Renal cortex interstitium (tissue), 11 donors: Measurements from ENCODE around the gene DIPK1A. TPM values are rescaled to one million over a fixed set of nuclear protein-coding genes. Genes with fewer than 3 reads are reported as not detected.
"Not testable (repeated sequence)": the region's sequence is repeated elsewhere in the genome, so short reads cannot be mapped to it uniquely, and the experiment has no call there.

Source experiments
- DNase-seq, 11 donors: peaks; one replicate each; pipeline ENCODE4 v3.0.0-alpha.2; 2013; ENCODE audit warnings: low read depth in 9 of 11, low spot score in 4 of 11; ENCODE audit errors: extremely low read depth in 1 of 11
- polyA plus RNA-seq, 3 donors: library from polyadenylated mRNA; unstranded; fragments of 120-200 nt; gene quantifications; one replicate each; pipeline ENCODE4 v1.2.1, GENCODE V29; 2013; ENCODE audit not compliant: insufficient read length in 3 of 3

Gene DIPK1A
- polyA plus RNA-seq, 3 donors = 7.5 to 9.4 (median 9.1) TPM

- no peak for DNase-seq
Observed at GRCh38 chr1:92990828-92991227, 29.6 kb upstream of the DIPK1A start.

DNA sequence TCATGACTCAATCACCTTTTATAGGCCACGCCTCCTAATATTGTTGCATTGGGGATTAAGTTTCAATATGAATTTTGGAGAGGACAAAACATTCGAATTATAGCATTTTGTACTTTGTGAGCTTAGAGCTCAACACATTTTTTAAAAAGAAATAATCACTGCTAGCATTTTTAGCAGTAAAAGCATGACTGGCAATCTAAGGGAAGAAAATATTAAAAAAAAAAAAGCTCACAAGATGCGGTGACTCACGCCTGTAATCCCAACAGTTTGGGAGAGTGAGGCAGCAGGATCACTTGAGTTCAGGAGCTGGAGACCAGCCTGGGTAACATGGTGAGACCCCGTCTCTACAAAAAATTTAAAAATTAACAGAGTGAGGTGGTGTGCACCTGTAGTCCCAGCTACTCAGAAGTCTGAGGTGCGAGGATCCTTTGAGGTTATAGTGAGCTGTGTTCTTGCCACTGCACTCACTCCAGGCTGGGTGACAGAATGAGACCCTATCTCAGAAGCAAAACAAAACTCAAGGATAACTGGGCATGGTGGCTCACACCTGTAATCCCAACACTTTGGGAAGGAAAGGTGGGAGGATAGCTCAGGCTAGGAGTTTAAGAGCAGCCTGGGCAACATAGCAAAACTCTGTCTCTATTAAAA is 28.8 kb upstream of the DIPK1A start:
- DNase-seq = no peak

DNA sequence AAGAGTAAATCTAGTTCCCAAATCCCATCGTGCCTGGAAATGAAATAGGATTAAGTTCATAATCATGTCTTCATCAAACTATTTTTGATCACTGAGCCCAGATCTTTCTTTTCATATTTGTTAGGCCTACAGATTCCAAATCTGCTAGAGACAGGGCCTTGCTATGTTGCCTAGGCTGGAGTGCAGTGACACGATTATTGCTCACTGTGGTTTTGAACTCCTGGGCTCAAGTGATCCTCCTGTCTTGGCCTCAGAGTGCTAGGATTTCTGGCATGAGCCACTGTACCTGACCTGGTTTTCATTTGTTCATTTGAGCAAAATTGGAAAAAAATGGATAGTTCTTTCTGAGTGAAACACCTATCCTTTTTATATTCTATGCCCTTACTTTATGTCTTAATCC is 28.0 kb upstream of the DIPK1A start:
- DNase-seq = no peak

DNA sequence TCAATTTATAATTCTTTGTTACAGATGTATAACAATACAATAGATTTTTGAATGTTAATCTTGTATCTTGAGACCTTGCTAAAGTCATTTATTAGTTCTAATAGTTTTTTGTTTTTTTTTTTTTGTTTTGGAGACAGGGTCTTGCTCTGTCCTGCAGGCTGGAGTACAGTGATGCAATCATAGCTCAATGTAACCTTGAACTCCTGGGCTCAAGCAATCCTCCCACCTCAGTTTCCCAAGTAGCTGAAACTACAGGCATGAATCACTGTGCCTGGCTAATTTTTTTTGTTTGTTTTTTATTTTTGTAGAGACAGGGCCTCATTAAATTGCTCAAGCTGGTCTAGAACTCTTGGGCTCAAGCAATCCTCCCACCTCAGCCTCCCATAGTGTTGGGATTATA is 26.2 kb upstream of the DIPK1A start:
- DNase-seq = no peak

GRCh38 chr1:92985101-92985500 is 23.8 kb upstream of the DIPK1A start:
- DNase-seq = no peak

- no peak for DNase-seq
Observed at GRCh38 chr1:92980732-92981647, 19.7 kb upstream of the DIPK1A start.

DNA sequence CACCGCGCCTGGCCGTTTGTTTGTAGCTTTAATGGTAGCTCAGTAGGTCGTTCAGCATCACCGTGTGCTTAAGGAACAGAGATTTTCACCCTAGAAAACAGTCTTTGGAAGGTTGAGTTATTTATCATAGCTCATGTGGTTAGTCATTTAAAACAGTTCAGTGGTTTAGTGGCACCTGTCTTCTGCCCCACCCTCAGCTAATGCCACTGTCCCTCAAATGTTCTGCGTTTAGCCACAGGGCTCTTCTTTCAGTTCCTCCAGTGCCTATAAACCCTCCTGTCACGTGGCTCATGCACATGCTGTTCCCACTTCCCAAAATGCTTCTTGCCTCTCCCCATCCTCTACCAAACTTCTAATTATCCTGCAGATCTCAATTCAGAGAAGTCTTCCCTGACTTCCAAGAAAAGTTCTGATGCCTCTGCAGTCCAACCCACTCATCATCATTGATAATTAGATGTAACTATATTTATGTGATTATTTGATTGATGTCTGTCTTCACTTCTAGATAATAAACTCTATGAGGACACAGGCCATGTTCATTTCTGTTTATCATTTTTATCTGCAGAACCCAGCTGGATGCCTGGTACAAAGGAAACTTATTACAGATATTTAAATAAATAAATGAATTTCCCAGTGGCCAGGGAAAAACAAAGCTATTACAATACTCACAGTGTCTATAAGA is 14.4 kb upstream of the DIPK1A start:
- DNase-seq = no peak

DNA sequence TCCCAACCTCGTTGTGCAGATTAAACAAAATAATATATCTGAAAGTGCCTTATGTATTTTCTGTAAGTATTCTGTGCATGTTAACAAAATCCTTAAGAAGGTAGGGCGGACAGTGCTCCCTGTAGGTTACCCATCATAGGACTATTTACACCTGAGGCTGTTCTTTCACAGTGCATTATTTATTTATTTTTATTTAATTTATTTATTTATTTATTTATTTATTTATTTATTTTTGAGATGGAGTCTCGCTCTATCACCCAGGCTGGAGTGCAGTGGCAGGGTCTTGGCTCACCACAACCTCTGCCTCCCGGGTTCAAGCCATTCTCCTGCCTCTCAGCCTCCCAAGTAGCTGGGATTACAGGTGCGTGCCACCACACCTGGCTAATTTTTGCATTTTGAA is 12.8 kb upstream of the DIPK1A start:
- not testable (repeated sequence) for DNase-seq

- DNase-seq = no peak
Observed at GRCh38 chr1:92973203-92973897, 12.1 kb upstream of the DIPK1A start.

DNA sequence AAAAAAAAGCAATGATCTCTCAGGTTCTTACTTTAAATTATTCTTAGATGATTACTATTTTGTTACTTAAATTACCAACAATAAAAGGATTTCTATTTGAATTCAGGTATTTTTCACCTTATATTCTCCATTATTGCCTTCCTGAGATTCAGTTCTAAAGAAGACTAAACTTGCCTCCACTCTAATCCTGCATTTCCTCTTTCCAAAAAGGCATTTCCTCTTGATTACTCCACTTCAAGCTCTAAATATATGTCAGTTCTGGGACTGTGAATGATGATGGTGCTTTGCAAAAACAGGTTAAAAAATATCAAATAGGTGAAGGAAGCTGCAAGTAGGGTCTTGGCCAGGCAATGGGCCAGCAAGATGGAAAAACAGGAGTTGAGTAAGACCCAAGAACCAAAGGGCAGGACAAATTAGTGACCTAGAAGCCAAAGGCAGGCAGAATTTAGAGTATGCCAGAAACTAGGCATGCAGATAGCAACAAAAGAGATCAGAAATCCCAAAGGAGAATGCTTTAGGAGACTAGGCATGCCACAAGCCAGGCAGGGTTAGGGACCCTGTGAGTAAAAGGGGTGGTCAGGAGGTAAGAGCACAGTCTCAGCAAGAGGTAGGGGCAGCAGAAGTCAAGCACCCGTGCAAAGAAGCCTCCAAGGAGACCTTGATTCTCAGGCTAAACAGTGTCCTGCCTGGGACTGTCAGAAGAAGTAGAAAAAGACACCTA is 11.3 kb upstream of the DIPK1A start:
- DNase-seq = no peak

DNA sequence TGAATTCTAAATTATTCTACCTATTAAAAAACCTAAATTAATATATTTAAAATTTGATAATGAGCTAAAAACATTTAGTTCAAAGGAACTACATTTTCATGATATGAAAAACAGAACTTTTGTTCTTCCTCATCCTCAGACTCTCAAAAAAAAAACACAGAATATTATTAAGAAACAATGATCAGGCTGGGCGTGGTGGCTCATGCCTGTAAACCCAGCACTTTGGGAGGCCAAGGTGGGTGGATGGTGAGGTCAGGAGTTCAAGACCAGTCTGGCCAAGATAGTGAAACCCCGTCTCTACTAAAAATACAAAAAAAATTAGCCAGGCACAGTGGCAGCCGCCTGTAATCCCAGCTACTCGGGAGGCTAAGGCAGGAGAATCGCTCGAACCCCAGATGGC is 10.7 kb upstream of the DIPK1A start:
- not testable (repeated sequence) for DNase-seq

- no peak for DNase-seq
Observed at GRCh38 chr1:92970990-92971689, 9.9 kb upstream of the DIPK1A start.

DNA sequence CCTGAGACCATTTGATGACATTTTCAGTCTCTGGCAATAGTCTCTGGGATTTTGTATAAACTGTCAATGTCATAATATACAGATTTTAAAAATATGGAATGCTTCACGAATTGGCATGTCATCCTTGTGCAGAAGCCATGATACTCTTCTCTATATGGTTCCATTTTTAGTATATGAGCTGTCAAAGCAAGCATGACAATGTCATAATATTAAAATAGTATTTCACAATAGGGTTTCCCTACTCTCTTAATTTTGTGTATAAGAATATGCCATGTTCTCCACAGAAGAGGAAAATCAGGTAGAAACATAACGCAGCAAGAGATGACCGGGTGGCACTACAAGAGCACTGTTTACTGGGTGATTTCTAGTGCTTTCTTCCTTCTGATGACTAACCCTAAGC is 8.3 kb upstream of the DIPK1A start:
- no peak for DNase-seq

- DNase-seq = no peak
Observed at GRCh38 chr1:92968138-92969032, 7.1 kb upstream of the DIPK1A start.

DNA sequence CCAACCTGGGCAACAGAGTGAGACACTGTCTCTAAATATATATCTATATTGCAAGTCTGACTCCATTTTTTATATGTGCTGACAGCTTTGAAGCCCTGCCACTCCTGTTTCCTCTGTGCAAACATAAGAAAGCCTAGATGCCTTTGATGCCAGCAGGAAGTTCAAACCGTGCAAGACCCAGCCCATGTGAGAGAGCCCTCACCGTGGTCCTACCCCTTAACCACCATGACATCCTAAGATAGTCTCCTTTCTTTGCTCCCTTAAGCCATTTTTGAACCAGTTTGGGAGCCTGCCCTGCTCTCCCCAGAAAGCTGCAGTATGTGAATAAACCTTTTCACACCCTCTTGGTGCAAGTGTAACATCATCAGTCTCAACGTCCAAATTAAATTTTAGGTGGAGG is 3.7 kb upstream of the DIPK1A start:
- DNase-seq = no peak

DNA sequence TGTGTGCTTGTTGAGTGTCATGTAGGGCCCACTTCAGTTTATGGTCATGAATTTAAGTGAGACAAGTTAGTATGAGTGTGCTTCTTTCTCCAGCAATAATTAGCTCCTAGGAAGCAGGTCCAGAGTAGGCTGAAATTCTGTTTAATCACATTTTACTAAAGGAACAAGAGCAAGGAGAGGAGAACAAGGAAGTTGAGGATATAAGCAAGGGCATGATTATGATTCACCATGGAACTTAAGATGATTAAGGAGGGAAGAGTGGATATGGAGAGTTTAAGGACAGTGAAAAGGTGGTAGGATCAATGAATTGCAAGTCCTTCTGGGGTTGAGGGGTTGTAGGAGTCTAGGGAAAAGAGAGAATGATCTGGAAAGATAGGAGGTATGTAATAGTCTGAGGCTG is 3.1 kb upstream of the DIPK1A start:
- DNase-seq = no peak
